Fibroblast of villous mesenchyme (primary cell): ENCODE data around the gene UBE2O. TPM values are rescaled to one million over a fixed set of nuclear protein-coding genes. Genes with fewer than 3 reads are reported as not detected.

Experiments
- DNase-seq: peaks from one replicate; pipeline ENCODE4 v3.0.0-alpha.2; 2010; ENCODE audit warnings: low read depth
- H3K4me3 ChIP-seq: 2 replicates; pipeline ENCODE4 v1.5.1; 2011; ENCODE audit warnings: low read depth, mild to moderate bottlenecking, low read length
- CTCF ChIP-seq: IDR thresholded peaks from 2 replicates; pipeline ENCODE4 v1.5.1; 2012; ENCODE audit warnings: low read depth, mild to moderate bottlenecking, low read length; ENCODE audit not compliant: insufficient read depth
- total RNA-seq: library from RNA; depleted of rRNA; stranded (reverse); fragments of >200 nt; gene quantifications from 2 replicates; pipeline ENCODE4 v1.2.3, GENCODE V29; 2012

Gene UBE2O
- total RNA-seq, 1 donor: 25.9 TPM

DNA sequence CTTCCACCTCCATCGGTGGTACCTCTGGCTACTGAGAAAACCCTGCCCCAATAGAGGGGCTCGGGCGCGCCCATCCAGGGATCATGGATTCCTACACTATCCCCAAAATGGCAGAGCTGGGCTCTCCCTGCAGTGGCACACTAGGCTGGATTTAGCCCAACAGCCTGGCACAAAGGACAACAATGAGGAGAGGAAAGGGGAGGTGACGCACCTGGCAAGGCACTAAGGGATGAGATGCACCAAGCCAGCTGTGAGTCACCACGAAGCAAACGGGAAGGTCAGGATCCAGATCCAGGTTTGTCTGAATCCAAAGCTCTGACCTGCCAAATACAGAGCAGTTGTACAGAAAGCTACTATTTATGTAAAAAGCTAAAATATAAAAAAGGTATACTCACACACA is 18.1 kb downstream of the UBE2O start:
- DNase-seq: no peak
- TF ChIP-seq CTCF: no peak
- no peak overlapping the region for H3K4me3 ChIP-seq

GRCh38 chr17:76433693-76434092 is 19.3 kb downstream of the UBE2O start:
- TF ChIP-seq CTCF: no peak
- H3K4me3 ChIP-seq: no peak overlapping the region
- DNase-seq: no peak

GRCh38 chr17:76432712-76433336 is 20.1 kb downstream of the UBE2O start:
- peak; percentile 54 for TF ChIP-seq CTCF
- no peak for DNase-seq
- H3K4me3 ChIP-seq: no peak overlapping the region

DNA sequence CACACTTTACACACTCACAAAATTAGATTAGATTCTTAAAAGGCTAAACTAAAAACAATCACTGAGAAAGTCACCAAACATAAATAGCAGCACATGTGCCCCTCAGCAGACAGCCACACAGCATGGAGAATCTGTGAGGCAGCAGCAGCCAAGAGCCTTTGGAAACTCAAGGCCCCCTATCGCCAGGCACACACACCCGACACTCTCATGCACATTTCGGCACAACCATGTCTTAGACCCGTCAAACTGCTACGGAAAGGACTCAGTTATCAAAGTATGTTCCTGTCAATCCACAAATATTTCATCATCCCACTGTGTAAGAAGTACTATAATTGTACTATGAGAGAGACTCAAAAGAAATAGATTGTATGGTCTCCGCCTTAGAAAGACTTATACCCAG is 20.9 kb downstream of the UBE2O start:
- TF ChIP-seq CTCF: no peak
- H3K4me3 ChIP-seq: no peak overlapping the region
- no peak for DNase-seq

- H3K4me3 ChIP-seq: no peak overlapping the region
- no peak for DNase-seq
- no peak for TF ChIP-seq CTCF
These were observed 21.4 kb downstream of the UBE2O start for GRCh38 chr17:76431509-76431908.

DNA sequence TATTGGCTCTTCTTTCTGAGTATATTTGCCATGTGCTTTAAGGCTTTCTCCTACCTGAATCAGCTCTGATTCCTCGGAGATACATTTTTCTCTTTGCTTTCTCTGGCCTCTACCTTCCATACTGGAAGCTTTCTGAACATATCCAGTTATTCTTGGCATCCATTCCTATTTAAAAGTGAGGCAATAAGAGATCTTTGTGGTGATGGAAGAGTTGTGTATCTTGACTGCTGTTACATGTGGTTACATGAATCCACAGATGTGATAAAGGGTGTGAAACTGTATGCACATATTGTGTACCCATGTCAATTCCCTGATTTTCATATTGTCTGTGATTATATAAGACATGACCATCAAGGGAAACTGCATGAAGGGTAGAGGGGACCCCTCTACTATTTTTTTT is 24.4 kb downstream of the UBE2O start:
- no peak for TF ChIP-seq CTCF
- H3K4me3 ChIP-seq: no peak overlapping the region
- DNase-seq: no peak

DNA sequence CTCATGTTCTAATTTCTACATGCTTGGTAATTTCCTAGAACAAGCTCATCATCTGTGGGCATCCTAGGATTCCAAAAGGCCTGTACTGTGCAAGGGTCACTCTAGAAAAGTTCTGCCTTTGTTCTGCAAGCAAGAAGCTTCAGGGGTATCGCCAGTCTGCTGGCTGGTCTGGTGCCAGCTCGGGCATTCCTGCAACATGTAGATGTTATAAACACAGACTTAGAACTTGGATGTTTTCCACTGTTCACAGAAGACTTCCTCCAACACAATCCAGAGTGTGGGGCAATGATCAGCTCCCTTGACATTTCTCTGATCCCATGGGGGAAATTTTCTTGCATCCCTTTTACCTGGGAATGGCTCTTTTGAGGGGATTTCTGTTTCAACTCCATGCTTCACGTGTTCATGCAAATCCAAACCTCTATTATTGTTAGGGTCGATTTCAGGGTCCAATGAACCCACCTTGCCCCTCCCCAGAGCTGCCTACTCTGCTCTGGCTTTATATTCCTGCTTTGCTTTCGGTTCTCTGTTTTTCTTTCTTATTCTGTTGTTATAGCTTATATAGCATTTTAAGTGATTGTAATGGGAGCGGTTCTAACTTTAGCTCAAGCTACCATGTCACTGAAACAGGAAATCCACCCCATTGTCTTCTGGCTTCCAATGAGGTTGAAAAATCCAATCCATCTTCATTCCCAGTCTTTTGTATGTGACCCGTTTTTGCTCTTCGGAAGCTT is 25.3 kb downstream of the UBE2O start:
- no peak overlapping the region for H3K4me3 ChIP-seq
- no peak for TF ChIP-seq CTCF
- peak; percentile 62 for DNase-seq
